Ishikawa (cell line): ENCODE results near the gene ATP9A.
A peak's percentile ranks its signal among the peaks of the same experiment; 100 is the strongest.

Source experiments
- CEBPB ChIP-seq: IDR thresholded peaks from 2 replicates; pipeline ENCODE4 v1.6.1; 2012
- CREB1 ChIP-seq: IDR thresholded peaks from 2 replicates; pipeline ENCODE4 v1.6.1; 2012; ENCODE audit warnings: low read depth
- EGR1 ChIP-seq: IDR thresholded peaks from 2 replicates; pipeline ENCODE4 v1.6.1; 2012
- EP300 ChIP-seq: IDR thresholded peaks from 2 replicates; pipeline ENCODE4 v1.6.1; 2012; ENCODE audit warnings: borderline replicate concordance
- FOXM1 ChIP-seq: IDR thresholded peaks from 2 replicates; pipeline ENCODE4 v1.6.1; 2012; ENCODE audit warnings: low read depth, borderline replicate concordance
- MAX ChIP-seq: IDR thresholded peaks from 2 replicates; pipeline ENCODE4 v1.6.1; 2012
- NFIC ChIP-seq: IDR thresholded peaks from 2 replicates; pipeline ENCODE4 v1.6.1; 2012
- RAD21 ChIP-seq: IDR thresholded peaks from 2 replicates; pipeline ENCODE4 v1.6.1; 2012; ENCODE audit warnings: low read depth
- REST ChIP-seq: IDR thresholded peaks from 2 replicates; pipeline ENCODE4 v1.6.1; 2012; ENCODE audit warnings: low read depth, mild to moderate bottlenecking
- TAF1 ChIP-seq: IDR thresholded peaks from 2 replicates; pipeline ENCODE4 v1.6.1; 2012; ENCODE audit warnings: low read depth, mild to moderate bottlenecking
- TCF12 ChIP-seq: IDR thresholded peaks from 2 replicates; pipeline ENCODE4 v1.6.1; 2012; ENCODE audit warnings: low read depth
- TEAD4 ChIP-seq: IDR thresholded peaks from 2 replicates; pipeline ENCODE4 v1.6.1; 2012
- USF1 ChIP-seq: IDR thresholded peaks from 2 replicates; pipeline ENCODE4 v1.6.1; 2012
- YY1 ChIP-seq: IDR thresholded peaks from 2 replicates; pipeline ENCODE4 v1.6.1; 2012; ENCODE audit warnings: low read depth
- ZBTB7A ChIP-seq: IDR thresholded peaks from 2 replicates; pipeline ENCODE4 v1.6.1; 2012; ENCODE audit warnings: low read depth

The ATP9A gene

GRCh38 chr20:51610761-51611624 lies 157.2 kb downstream of the ATP9A start:
- TF ChIP-seq MAX (no peak), YY1 (no peak), NFIC (no peak), RAD21 (no peak), REST (peak; percentile 78), FOXM1 (no peak), TCF12 (no peak)

- TF ChIP-seq TAF1 (no peak), EGR1 (no peak), ZBTB7A (no peak), USF1 (no peak), TEAD4 (no peak), FOXM1 (no peak), CREB1 (no peak), REST (no peak), YY1 (no peak)
Observed at GRCh38 chr20:51610111-51610510, 158.1 kb downstream of the ATP9A start.

DNA sequence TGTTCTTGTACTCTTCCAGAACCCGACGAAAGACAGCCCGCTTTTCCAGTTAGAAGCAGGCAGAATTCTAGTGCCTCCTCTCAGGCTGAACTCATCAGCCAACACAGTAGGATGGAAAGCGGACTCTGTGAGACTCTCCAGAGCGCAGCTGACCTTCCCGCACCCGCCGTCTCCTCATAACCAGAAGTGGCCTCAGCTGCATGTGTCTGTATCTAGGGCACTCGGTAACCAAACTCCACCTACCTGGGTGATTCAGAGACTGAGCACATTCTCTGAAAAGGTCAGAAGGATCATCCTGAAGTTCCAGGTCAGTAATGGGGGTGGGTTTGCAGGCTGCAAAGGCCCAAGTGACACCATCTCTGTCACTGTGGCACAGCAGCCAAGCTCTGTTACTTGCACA lies 158.9 kb downstream of the ATP9A start:
- no peak for TF ChIP-seq ZBTB7A
- no peak for TF ChIP-seq USF1
- no peak for TF ChIP-seq FOXM1
- TF ChIP-seq TEAD4, result no peak
- no peak for TF ChIP-seq CEBPB
- no peak for TF ChIP-seq EP300
- TF ChIP-seq MAX, result no peak
- TF ChIP-seq NFIC, result no peak
- no peak for TF ChIP-seq CREB1
- no peak for TF ChIP-seq YY1
- TF ChIP-seq TCF12, result no peak

DNA sequence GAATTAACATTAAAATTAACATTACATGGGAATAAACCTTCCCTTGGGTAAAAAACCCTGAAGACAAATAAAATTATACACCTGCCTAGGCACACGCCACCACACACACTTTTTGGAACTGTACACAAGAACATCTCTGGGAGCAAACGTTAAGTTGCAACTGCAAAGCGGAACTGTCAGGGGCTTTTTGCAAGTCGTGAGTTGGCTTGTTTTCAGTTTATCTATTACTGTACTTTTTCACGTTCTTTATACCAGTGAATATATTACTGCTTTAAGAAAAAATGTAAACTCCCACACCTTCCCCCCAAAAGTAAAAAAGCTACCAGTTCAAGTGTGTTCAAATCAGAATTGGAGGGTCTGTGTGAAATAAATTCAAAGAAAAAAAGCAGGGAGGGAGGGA lies 160.1 kb downstream of the ATP9A start:
- TF ChIP-seq CREB1, result no peak
- no peak for TF ChIP-seq RAD21
- no peak for TF ChIP-seq MAX
- no peak for TF ChIP-seq ZBTB7A
- TF ChIP-seq YY1, result no peak
- no peak for TF ChIP-seq EP300
- no peak for TF ChIP-seq EGR1
- no peak for TF ChIP-seq TEAD4
- no peak for TF ChIP-seq TCF12
- TF ChIP-seq USF1, result no peak
- no peak for TF ChIP-seq CEBPB
- no peak for TF ChIP-seq NFIC
- no peak for TF ChIP-seq FOXM1

GRCh38 chr20:51607170-51607569 lies 161.0 kb downstream of the ATP9A start:
- TF ChIP-seq EGR1 (no peak), CREB1 (no peak), TCF12 (no peak), CEBPB (no peak), USF1 (no peak), TEAD4 (no peak), EP300 (no peak), TAF1 (no peak), ZBTB7A (no peak), NFIC (no peak), RAD21 (no peak), YY1 (no peak), REST (no peak), MAX (no peak)
